CD4-positive, alpha-beta T cell (primary cell): ENCODE results near the gene CCDC70. TPM values are rescaled to one million over a fixed set of nuclear protein-coding genes. Genes with fewer than 3 reads are reported as not detected.

Experiments
- ATAC-seq: fragments of 200-7000 bp; cut with Tn5 transposase; one replicate; pipeline ENCODE4 v1.10.0; 2022; ENCODE audit warnings: mild to moderate bottlenecking; ENCODE audit not compliant: poor library complexity
- CTCF ChIA-PET: fragments of 350-600 bp; sonication (Branson Sonifier 250); formaldehyde crosslinking; loops from one replicate; lab custom pipeline; 2021; ENCODE audit warnings: antibody characterized with exemption, inconsistent platforms; lab: Charles Lee
- POLR2A ChIA-PET: fragments of 350-600 bp; sonication (Branson Sonifier 250); formaldehyde crosslinking; loops from one replicate; lab custom pipeline; 2021; ENCODE audit warnings: antibody characterized with exemption, inconsistent platforms; lab: Charles Lee
- DNase-seq, 14 experiments: peaks; one replicate each; pipeline ENCODE4 v3.0.0-alpha.2; 2013 to 2020; ENCODE audit warnings: mixed read lengths in 2 of 14
- H3K27ac ChIP-seq, 2 donors: one replicate each; pipeline versions ENCODE4 v1.5.1 to v1.7.0; 2013; ENCODE audit warnings: low read length in 2 of 2, low read depth in 1 of 2, mild to moderate bottlenecking in 1 of 2
- H3K27me3 ChIP-seq, 2 experiments: 1 replicate in 1 of 2; 2 replicates in 1 of 2; pipeline versions ENCODE4 v1.6.1 to v1.7.0; 2013; ENCODE audit warnings: low read length in 2 of 2, control low read depth in 1 of 2, mild to moderate bottlenecking in 1 of 2, moderate library complexity in 1 of 2; ENCODE audit not compliant: insufficient read depth in 2 of 2, control insufficient read depth in 1 of 2
- H3K36me3 ChIP-seq: one replicate; pipeline ENCODE4 v1.6.1; 2013; ENCODE audit warnings: low read length, control low read depth; ENCODE audit not compliant: insufficient read depth
- H3K4me1 ChIP-seq: one replicate; pipeline ENCODE4 v1.6.1; 2013; ENCODE audit warnings: low read length, control low read depth; ENCODE audit not compliant: insufficient read depth
- H3K4me3 ChIP-seq: one replicate; pipeline ENCODE4 v1.5.1; 2013; ENCODE audit warnings: mild to moderate bottlenecking, low read length, moderate library complexity
- H3K9me3 ChIP-seq, 2 experiments: 1 replicate in 1 of 2; 2 replicates in 1 of 2; pipeline versions ENCODE4 v1.6.1 to v1.7.0; 2013; ENCODE audit warnings: low read length in 2 of 2, mild to moderate bottlenecking in 2 of 2, control low read depth in 1 of 2, moderate library complexity in 1 of 2; ENCODE audit not compliant: control insufficient read depth in 1 of 2, insufficient read depth in 1 of 2
- H3K27ac Mint-ChIP-seq: one replicate; pipeline ENCODE4 v1.8.0; 2020; ENCODE audit warnings: mixed read lengths
- H3K27me3 Mint-ChIP-seq: one replicate; pipeline ENCODE4 v1.8.0; 2021; ENCODE audit warnings: mixed read lengths
- H3K36me3 Mint-ChIP-seq: one replicate; pipeline ENCODE4 v1.8.0; 2021; ENCODE audit warnings: low read depth, mixed read lengths
- H3K4me1 Mint-ChIP-seq: one replicate; pipeline ENCODE4 v1.8.0; 2021; ENCODE audit warnings: low read depth, mixed read lengths
- H3K4me3 Mint-ChIP-seq: one replicate; pipeline ENCODE4 v1.8.0; 2020; ENCODE audit warnings: mild to moderate bottlenecking, mixed read lengths
- H3K9me3 Mint-ChIP-seq: one replicate; pipeline ENCODE4 v1.8.0; 2020; ENCODE audit warnings: mixed read lengths
- CTCF ChIP-seq: fragments of 200-600 bp; IDR thresholded peaks from one replicate; pipeline ENCODE4 v1.8.0; 2022; ENCODE audit warnings: antibody characterized with exemption, mild to moderate bottlenecking
- intact Hi-C, 2 experiments: fragments of 100-400 bp; cut with DNase I in 1 of 2; cut with micrococcal nuclease in 1 of 2; formaldehyde crosslinking; loops; one replicate each; pipeline versions ENCODE4 v1.15.1 to v1.9.0; 2023 to 2025; cut with DNase I, micrococcal nuclease
- total RNA-seq, 174 experiments: library from RNA in 2 of 174; stranded (reverse) in 2 of 174; gene quantifications; one replicate each; pipeline ENCODE4 v1.2.3 and lab custom pipeline; 2021 to 2026

Gene CCDC70
- total RNA-seq, 2 experiments from 2014 or later, result not detected

- intact Hi-C loops, result no loop called here
- H3K4me3 ChIP-seq, result no peak overlapping the region
Observed at GRCh38 chr13:51879133-51879532, 17.4 kb downstream of the CCDC70 start.

GRCh38 chr13:51881296-51881695 is 19.5 kb downstream of the CCDC70 start:
- no peak for ATAC-seq
- Mint-ChIP-seq H3K4me1 (no peaks in the 10 kb centered on the region), H3K27ac (no peak overlapping the region), H3K27me3 (peaks cover 2% of the 10 kb centered on the region), H3K36me3 (no peaks in the 10 kb centered on the region), H3K4me3 (no peak overlapping the region), H3K9me3 (peaks cover 5% of the 10 kb centered on the region)
- intact Hi-C loops, result no loop called here
- ChIA-PET CTCF (no interaction called here), POLR2A (no interaction called here)
- no peak for DNase-seq
- Histone ChIP-seq H3K4me1 (no peaks in the 10 kb centered on the region), H3K9me3 (peaks cover 6 to 13% of the 10 kb centered on the region in 2 experiments), H3K4me3 (no peak overlapping the region), H3K27ac (no peak overlapping the region), H3K27me3 (no peaks in the 10 kb centered on the region), H3K36me3 (no peaks in the 10 kb centered on the region)
- no peak for TF ChIP-seq CTCF

More at GRCh38 chr13:51879133-51879532, 17.4 kb downstream of the CCDC70 start:
- Histone ChIP-seq H3K9me3 (peaks cover 6 to 13% of the 10 kb centered on the region in 2 experiments), H3K36me3 (no peaks in the 10 kb centered on the region), H3K4me1 (no peaks in the 10 kb centered on the region), H3K27ac (no peak overlapping the region), H3K27me3 (no peaks in the 10 kb centered on the region)
- Mint-ChIP-seq H3K4me1 (no peaks in the 10 kb centered on the region), H3K4me3 (no peak overlapping the region), H3K27me3 (peaks cover 7% of the 10 kb centered on the region), H3K27ac (no peak overlapping the region), H3K9me3 (peaks cover 5% of the 10 kb centered on the region), H3K36me3 (no peaks in the 10 kb centered on the region)
- POLR2A ChIA-PET, result no interaction called here
- no peak for TF ChIP-seq CTCF
- ATAC-seq (no peak), DNase-seq (no peak)
- CTCF ChIA-PET, result no interaction called here

GRCh38 chr13:51882570-51883225 is 20.9 kb downstream of the CCDC70 start:
- intact Hi-C loops, result no loop called here
- H3K4me1 ChIP-seq, result no peaks in the 10 kb centered on the region
- POLR2A ChIA-PET, result no interaction called here
- H3K36me3 Mint-ChIP-seq, result no peaks in the 10 kb centered on the region
- DNase-seq (no peak), ATAC-seq (no peak)
- no peak overlapping the region for H3K4me3 ChIP-seq
- no peaks in the 10 kb centered on the region for H3K27me3 Mint-ChIP-seq
- no peak overlapping the region for H3K27ac Mint-ChIP-seq
- peaks cover 6 to 13% of the 10 kb centered on the region in 2 experiments for H3K9me3 ChIP-seq
- H3K27ac ChIP-seq, result no peak overlapping the region
- H3K4me3 Mint-ChIP-seq, result no peak overlapping the region
- H3K4me1 Mint-ChIP-seq, result no peaks in the 10 kb centered on the region
- H3K36me3 ChIP-seq, result no peaks in the 10 kb centered on the region
- CTCF ChIA-PET, result no interaction called here
- no peak for TF ChIP-seq CTCF
- H3K27me3 ChIP-seq, result no peaks in the 10 kb centered on the region
- H3K9me3 Mint-ChIP-seq, result peaks cover 5% of the 10 kb centered on the region
